GM11168 (cell line): ENCODE data around the gene MGAT3.

Source experiments
- in situ Hi-C: fragments of 300-500 bp; cut with MboI; formaldehyde crosslinking; loops from one replicate; pipeline ENCODE4 v1.12.0; 2022; ENCODE audit warnings: low sequenced_read_pairs; ENCODE audit not compliant: unreplicated experiment

The MGAT3 gene

DNA sequence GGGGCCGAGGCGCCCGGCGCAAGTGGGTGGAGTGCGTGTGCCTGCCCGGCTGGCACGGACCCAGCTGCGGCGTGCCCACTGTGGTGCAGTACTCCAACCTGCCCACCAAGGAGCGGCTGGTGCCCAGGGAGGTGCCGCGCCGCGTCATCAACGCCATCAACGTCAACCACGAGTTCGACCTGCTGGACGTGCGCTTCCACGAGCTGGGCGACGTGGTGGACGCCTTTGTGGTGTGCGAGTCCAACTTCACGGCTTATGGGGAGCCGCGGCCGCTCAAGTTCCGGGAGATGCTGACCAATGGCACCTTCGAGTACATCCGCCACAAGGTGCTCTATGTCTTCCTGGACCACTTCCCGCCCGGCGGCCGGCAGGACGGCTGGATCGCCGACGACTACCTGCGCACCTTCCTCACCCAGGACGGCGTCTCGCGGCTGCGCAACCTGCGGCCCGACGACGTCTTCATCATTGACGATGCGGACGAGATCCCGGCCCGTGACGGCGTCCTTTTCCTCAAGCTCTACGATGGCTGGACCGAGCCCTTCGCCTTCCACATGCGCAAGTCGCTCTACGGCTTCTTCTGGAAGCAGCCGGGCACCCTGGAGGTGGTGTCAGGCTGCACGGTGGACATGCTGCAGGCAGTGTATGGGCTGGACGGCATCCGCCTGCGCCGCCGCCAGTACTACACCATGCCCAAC lies 31.2 kb downstream of the MGAT3 start:
- in situ Hi-C loops, result no loop called here

DNA sequence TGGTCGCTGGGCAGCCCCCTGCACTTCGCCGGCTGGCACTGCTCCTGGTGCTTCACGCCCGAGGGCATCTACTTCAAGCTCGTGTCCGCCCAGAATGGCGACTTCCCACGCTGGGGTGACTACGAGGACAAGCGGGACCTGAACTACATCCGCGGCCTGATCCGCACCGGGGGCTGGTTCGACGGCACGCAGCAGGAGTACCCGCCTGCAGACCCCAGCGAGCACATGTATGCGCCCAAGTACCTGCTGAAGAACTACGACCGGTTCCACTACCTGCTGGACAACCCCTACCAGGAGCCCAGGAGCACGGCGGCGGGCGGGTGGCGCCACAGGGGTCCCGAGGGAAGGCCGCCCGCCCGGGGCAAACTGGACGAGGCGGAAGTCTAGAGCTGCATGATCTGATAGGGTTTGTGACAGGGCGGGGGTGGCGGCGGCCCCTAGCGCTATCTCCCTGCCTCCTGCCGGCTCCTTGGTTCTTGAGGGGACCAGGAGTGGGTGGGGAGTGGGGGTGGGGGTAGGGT lies 31.8 kb downstream of the MGAT3 start:
- in situ Hi-C loops, result no loop called here

DNA sequence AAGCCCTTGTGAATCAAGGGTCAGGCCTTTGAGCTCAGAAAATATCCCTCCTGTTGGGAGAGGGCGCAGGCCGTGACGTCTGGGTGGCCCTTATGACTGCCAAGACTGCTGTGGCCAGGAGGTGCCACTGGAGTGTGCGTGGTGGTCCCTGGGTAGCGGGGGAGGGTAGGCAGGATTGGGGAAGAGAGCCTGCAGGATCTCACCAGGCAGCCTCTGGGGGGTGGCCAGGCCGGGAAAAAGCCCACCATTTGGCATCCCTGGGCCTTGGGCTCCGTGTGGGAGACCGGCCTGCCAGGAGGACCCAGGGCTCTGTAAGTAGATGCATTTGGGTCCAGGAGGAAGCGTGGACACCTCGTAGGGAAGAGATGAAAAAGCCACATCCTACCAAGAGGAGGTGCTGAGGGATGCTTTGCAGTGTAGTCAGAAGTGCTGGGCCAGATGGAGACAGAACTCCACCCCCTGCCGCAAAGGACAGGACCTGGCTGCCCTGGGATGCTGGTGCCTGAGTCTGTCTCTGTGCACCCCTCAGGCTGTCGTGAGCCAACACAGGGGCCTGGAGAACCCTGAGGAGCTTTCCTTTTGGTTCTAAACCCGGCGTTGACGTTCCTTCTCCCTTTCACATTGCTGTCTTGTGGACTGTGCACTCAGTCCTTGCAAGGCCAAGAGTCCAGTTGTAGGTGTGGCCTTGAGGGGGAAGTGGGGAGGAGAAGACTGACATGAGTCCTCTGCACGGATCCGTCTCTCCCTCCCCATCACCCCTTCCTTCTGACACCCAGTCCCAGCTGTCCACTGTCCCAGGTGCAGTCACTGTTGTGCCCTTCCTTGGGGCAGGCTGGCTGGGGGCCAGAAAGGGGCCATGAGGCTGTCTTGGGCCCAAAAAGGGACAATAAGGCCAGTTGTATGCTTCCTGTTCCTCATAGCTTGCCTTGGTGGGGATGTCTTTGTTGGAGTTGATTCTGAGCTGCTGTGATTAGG lies 32.6 kb downstream of the MGAT3 start:
- in situ Hi-C loops, result no loop called here

DNA sequence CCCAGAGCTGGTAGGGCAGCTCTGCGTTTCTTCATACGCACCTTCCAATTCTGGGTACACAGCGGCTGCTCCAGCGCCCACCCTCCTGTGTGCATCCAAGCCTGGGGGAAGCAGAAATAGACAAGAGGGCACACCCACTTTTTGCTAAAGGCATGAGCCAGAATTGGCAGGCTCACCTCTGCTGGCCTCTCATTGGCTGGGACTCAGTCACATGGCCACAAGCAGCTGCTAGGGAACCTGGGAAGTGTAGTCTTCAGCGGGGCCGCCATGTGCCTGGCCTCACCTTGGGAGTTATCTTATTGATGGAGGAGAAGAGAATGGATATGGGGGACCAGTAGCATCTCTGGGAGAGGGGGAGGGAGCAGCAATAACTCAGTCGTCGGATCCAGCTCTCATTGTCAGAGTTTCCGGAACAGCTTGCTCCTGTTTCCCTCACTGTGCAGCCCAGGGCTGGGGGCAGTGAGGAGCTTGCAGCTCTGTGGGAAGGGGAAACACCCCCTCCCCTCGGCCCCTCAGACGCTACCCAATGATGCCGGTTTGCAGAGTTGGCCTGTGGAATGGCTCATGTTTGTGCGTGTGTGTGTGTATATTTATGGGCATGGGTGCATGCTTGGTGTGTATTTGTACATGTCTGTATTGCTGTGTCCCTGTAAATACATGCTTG lies 33.5 kb downstream of the MGAT3 start:
- in situ Hi-C loops, result no loop called here

DNA sequence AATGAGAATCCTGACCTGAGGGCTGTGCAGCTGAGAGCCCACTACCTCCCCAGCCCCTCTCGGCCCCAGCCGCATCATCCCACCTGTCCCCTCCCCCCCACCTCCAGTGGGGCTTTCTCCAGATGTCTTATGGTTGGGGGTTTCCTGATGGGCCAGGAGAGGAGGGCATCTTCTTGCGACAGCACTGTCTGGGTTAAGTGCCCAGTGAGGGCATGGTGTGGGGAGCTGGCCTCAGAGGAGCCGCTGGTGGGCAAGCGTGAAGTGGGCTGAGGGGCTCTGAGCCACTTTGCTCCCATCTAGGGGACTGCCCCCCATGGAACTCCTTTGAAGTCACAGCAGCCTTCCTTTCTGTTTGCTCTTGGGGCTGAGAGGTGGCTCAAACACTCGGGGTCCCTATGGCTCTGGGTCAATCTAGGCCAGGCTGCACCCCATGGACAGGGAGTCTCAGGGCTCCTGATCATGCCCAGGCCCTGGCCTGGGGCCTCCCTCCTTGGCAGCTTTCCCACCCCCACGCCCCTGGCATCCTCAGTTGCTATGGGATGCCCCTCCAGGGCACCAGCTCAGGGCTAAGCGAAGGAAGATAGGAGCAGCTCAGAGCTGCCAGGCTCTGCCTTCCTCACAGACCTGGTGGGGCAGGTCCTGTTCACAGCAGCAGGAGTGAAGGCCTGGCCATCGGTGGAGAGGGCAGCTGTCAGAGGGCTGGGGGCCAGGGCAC lies 34.3 kb downstream of the MGAT3 start:
- in situ Hi-C loops, result no loop called here

DNA sequence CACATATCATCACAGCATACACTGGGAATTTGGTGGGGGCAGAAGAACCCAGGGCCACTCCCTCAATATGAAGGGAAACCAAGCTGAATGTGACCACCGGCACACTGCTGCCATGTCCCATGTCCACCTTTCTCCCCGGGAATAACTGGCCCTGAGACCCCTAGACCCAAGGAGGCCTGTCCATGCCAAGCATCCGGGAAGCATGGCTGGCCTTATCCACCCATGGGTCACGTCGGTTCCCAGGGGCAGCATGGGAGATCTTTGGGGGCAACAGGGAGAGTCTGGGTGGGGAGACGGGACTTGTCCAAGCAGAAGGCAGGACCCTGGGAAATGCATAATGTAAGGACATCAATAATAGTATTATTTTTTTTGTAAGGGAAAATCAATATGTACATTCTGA lies 34.9 kb downstream of the MGAT3 start:
- in situ Hi-C loops, result no loop called here

DNA sequence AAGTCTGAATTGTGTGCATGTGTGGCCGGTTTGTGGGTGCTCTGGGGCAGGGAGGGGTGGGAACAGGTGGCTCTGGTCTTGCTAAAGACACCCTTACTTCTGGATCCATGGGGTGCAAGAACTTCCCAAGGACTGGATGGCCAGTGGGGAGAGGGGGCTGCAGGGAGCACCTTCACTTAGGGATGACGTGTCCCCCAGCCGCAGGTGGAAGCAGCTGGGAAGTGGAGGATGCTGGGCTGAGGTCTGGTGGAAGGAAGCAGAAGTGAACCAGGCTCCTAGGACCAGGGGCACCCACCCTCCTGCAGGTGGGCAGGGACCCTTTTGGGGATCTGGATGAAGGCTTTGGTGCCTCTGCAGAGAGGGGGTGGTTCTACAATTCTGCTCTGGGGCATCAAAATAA lies 35.4 kb downstream of the MGAT3 start:
- in situ Hi-C loops, result no loop called here

DNA sequence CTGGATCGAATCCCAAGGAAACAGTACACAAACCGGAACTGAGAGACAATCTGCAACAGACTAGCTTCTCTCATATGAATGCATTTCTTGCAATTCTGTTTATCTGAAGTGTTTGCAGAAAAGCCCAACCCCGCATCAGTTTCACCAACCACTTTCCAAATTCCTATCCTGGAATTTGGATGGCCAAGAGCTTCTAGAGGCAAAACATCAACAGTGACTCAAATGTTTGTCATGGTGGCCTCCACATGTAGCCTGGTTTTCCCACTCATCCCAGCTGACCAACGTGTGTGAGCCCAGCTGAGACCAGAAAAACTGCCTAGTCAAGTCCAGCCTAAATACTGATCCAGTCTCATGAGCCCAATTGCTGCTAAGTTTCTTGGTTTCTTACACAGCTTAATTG lies 36.9 kb downstream of the MGAT3 start:
- in situ Hi-C loops, result no loop called here

DNA sequence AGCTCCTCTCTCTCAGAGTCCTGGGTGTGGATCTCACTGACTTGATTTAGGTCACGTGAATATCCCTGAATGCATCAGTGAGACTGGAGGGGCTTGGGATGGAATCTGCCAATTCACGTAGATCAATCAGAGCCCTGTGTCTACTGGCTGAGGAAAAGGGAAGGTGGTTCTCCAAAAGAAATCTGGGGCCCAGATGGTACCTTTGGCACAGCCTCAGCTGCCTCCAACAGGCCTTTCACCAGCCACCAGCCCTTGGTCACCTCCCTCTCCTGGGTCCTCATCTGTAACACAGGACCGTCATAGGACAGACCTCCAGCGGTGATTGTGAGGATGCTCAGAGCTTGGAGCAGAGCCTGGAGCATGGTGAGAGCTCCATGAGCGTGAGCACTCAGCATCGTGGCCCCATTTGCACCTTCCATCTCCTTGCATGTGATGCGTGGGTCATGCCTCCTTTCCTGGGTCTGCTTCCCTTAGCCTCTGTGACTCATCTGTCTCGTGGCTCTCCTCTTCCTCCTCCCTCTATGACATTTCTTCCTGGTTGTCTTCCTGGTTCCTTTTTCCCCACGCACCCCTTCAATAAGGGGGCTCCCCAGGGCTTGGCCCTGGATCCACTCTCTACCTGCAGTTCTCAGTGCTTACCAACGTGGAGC lies 37.8 kb downstream of the MGAT3 start:
- in situ Hi-C loops, result no loop called here

DNA sequence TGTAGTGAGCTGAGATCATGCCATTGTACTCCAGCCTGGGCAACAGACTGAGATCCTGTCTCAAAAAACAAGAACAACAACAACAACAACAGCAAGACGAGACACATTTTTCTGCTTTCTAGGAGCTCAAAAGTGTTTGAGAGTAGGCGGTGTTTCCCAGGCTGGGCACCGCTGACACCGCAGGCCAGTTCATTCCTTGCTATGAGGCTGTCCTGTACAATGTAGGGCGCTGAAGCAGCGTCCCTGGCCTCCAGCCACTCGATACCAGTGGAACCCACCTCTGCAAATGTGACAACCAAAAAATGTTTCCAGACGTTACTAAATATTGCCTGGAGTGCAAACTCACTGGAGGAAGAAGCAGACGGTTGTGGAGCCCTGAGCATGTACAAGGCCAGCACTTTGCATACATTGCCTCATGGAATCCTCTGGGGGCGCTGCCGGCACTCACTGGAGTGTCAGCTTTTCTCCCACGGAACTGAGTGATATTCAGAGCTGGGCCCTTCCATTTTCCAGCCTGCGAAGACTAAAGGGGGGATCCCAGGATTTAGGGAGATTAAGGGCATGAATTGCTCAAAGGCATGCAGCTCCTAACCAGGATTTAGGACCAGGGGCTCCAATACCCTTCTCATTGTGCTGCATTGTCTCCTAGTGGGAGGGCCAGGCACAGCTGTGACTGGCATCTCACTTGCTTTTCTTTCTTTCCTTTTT lies 39.5 kb downstream of the MGAT3 start:
- in situ Hi-C loops, result no loop called here

DNA sequence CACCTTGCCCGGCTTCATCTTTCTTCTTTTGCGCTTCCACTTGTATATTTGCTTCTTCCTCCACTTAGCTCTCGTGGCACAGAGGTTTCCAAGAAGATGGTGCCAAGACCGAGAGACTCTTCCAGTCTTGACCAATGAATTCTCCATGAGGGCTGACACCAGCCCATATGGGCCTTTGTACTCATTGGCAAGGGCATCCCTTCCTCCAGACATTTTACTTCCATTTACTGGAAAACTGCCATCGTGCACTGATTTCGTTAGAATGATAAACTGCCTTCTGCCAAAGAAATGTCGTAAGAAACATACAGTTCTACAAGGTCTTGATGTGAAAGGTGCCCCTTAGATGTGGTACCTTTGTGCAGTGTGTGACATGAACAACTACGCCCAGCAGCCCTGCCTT lies 40.6 kb downstream of the MGAT3 start:
- in situ Hi-C loops, result no loop called here

DNA sequence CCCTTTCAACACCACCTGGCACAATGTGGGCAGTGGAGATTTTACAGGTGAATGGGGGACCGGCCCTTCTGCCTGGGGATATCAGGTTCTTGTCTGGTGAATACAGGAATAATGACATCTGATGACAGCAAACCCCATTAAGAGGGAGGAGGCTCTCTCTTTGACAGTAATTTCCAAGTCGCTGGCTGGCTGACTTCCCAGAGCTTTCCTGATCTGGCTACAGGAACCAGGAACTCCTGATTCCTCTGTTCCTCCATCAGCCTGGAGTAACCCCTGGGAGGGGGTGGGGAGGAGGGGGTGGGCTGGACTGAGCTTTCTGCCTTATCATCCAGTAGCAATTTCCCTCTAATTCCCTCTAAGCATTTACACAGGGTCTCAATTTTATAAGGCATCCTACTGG lies 41.6 kb downstream of the MGAT3 start:
- in situ Hi-C loops, result no loop called here

DNA sequence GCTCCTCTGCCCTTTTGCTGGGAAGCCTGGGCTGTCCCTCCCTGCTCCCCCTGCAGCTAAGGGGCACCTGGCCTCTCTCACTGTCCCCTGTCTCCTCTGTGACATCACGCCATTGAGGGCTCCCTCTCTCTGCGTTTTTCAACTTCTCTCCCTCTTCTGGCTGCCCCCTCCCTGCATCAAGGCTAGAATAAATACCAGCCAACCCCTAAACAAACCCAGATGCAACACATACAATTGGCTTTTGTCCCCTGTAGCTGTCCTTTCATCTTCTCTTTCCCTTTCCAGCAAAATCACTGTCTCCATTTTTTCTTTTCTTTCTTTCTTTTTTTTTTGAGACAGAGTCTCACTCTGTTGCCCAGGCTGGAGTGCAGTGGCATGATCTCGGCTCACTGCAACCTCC lies 42.0 kb downstream of the MGAT3 start:
- in situ Hi-C loops, result no loop called here

DNA sequence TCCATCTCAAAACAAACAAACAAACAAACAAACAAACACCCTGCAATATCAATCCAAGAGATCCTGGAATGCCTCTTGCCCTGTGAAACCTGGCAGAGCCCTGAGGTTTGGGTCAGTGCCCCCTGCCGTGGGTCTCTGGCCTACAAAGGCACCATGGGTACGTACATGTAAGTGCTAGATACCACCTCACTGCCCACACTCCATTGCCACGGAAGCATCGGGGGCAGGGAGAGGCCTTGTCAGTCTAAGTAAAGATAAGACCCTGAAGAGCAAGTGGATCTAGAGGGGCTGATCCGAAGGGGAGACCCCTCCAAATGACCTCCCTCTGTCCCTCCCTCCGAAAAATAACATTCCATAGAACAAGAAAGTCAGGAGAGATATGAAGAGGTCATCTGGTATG lies 43.3 kb downstream of the MGAT3 start:
- in situ Hi-C loops, result no loop called here

DNA sequence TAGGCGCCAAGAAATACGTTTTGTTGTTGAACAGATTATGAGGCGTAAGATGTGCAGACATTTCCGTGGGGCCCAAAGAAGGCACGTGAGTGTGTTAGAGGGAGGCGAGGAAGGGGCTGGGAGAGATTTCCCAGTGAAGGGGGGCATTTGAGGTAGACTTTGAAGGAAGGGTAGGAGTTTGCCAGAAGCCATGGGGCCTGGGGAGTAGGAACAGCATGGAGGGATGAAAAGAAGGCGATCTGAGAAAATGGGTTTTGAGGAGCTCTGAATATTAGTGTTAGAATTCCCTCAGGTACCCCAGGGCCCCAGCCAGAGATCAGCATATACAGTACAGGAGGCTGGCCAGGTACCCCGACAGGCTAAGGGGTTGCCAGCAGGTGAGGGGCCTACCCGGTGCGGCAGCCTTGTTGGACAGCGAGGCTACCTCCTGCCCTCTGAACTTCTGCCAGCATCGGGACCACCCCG lies 44.9 kb downstream of the MGAT3 start:
- in situ Hi-C loops, result no loop called here

DNA sequence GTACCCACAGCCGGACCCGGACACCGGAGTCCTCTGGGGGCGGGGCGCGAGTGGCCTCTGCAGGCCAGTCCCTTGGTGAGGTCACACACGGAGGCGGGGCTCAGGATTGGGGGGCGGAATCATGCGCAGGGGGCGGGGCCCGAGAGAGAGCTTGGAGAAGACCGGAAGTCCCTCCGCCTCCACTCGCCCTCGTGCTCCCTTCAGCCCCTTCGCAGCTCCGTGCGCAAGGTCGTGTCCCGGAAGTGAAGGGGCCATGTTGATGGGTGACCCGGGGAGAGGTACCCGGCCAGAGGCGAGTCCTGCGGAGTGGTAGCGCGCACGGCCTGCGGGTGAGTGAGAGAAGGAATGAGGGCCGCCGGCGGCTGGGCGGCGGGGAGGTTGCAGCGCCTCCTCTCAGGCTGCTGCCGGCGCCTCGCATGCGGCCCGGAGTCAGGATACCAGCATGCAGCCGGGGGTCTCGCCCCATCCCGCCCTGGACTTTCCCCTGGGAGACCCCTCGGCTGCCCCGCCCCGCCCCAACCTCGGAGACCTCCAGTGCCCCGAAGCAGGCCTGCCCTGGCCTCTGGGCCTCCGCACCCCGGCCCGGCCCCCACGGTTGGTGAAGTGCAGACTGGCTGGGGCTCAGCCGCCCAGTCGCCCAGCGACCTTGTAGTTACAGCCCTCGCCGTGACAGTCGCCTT lies 45.4 kb downstream of the MGAT3 start, which contains the start of gene MIEF1:
TSS of gene MIEF1 (plus strand) at position 182 of the 680 bp plus-strand sequence. CDS start 9,005 bp downstream, outside the sequence.
- in situ Hi-C loops, result no loop called here

DNA sequence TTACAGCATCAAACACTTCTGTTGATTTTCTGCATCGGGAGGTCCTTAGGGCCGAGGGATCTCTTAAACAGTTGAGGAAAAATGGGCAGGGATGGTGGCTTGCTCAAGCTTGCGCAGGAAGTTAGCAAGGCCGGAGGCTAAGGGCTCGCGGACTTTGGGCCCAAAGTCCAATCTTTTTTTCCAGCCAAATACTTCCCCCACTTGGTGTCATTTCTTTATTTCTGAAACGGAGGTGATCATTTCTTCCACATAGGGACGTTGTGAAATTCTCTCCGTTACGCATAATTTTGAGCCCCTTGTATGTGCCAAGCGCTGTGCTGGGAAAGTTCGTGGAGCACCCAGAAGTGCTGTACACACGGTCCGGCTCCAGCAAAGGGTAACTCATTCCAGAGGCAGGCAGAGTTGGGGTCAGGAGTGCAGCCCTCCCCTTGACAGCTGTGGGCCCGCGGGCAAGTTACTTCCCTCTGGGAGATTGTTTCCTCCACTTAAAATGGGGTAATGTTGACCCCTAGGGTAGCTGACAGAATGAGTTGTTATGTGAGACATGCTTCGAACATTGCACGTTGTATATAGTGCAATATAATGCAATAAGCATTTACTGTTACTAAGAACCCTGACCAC lies 46.1 kb downstream of the MGAT3 start:
- in situ Hi-C loops, result no loop called here

DNA sequence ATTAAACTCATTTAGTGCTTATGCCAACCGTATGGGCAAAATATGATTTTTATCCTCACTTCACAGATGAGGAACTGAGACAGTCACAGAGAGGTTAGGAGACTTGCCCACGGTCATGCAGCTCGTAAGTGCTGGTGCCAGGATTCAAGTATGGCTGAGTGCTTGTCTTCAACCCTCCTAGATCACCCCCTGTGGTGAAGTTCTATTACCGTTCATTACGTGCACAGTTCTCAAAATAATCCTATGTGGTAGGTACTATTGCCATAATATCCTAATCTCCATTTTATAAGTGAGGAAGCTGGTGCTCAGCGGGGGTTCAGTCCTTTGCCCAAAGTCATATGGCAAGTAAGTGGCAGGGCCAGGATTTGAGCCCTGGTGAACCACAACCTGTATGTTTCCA lies 46.8 kb downstream of the MGAT3 start:
- in situ Hi-C loops, result no loop called here
